ENCODE results near the gene MRLN.

DNA sequence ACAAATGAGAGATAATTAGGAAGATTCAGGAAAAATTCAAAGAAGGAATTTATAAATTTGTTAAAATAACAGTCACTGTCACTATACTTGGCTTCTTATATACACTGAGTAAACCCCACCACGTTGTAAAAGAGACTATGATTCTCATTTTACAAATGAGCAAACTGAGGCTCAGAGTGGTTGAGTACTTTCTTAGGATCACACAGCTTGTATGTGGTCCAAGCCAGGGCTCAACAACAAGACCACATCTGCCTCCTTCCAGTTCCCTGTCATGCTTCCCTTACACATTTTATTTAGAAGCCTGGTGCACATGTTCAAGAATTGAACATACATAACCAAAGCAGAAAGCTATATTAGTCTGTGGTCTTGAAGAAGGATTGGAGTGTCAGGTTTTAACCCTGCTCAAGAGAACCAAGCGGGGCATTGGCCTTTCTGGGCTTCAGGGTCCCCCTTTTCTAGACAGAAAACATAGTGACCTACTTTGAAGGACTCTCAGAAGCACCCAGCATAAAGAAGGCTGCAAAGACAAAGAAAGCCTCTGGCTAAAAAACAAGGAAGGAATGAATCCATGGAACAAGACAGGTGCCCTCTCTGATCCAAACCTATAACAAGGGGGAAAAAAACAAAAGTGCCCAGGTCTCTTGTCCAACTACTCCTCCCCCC is 846 bp downstream of the MRLN start:
- TF ChIP-seq, protein P1, sequence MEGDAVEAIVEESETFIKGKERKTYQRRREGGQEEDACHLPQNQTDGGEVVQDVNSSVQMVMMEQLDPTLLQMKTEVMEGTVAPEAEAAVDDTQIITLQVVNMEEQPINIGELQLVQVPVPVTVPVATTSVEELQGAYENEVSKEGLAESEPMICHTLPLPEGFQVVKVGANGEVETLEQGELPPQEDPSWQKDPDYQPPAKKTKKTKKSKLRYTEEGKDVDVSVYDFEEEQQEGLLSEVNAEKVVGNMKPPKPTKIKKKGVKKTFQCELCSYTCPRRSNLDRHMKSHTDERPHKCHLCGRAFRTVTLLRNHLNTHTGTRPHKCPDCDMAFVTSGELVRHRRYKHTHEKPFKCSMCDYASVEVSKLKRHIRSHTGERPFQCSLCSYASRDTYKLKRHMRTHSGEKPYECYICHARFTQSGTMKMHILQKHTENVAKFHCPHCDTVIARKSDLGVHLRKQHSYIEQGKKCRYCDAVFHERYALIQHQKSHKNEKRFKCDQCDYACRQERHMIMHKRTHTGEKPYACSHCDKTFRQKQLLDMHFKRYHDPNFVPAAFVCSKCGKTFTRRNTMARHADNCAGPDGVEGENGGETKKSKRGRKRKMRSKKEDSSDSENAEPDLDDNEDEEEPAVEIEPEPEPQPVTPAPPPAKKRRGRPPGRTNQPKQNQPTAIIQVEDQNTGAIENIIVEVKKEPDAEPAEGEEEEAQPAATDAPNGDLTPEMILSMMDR (conservative IDR thresholded peaks at IDR 0.05; ENCODE audit: low read length), result no peak
- no peak for TF ChIP-seq EZH2phosphoT487 (IDR thresholded peaks at IDR 0.05; ENCODE audit: borderline replicate concordance, low read depth, low read length)

Data from OCI-LY7 (cell line).